KMS-11 (cell line): Measurements from ENCODE around the gene FKBP11.

Source experiments
- H2AFZ ChIP-seq: fragments of 200-600 bp; sonication (generic); 2 replicates; pipeline ENCODE4 v1.6.1; 2016; ENCODE audit warnings: antibody characterized with exemption, mixed run types, low read depth
- H3K27ac ChIP-seq: fragments of 200-600 bp; sonication (generic); 2 replicates; pipeline ENCODE4 v1.6.1; 2016; ENCODE audit warnings: mild to moderate bottlenecking, mixed run types
- H3K27me3 ChIP-seq: fragments of 200-600 bp; sonication (generic); 2 replicates; pipeline ENCODE4 v1.6.1; 2017; ENCODE audit warnings: mild to moderate bottlenecking, low read depth, mixed run types, moderate library complexity; ENCODE audit not compliant: insufficient read depth
- H3K36me3 ChIP-seq: fragments of 200-600 bp; sonication (generic); 2 replicates; pipeline ENCODE4 v1.6.1; 2017; ENCODE audit warnings: mild to moderate bottlenecking, mixed run types; ENCODE audit not compliant: insufficient read depth
- H3K4me1 ChIP-seq: fragments of 200-600 bp; sonication (generic); 2 replicates; pipeline ENCODE4 v1.6.1; 2016; ENCODE audit warnings: mild to moderate bottlenecking, low read depth, mixed run types; ENCODE audit not compliant: poor library complexity, severe bottlenecking
- H3K4me2 ChIP-seq: fragments of 200-600 bp; sonication (generic); 2 replicates; pipeline ENCODE4 v1.7.0; 2016; ENCODE audit warnings: mild to moderate bottlenecking, mixed run types
- H3K4me3 ChIP-seq: fragments of 200-600 bp; sonication (generic); IDR thresholded peaks from 2 replicates; pipeline ENCODE4 v1.6.1; 2017; ENCODE audit warnings: low read depth, low read length, mixed read lengths; ENCODE audit not compliant: insufficient read depth
- H3K79me2 ChIP-seq: fragments of 200-600 bp; sonication (generic); 2 replicates; pipeline ENCODE4 v1.6.1; 2016; ENCODE audit warnings: low read depth, mixed run types; ENCODE audit not compliant: insufficient read depth
- H3K9ac ChIP-seq: fragments of 200-600 bp; sonication (generic); 2 replicates; pipeline ENCODE4 v1.6.1; 2016; ENCODE audit warnings: mild to moderate bottlenecking, mixed run types
- H4K20me1 ChIP-seq: fragments of 200-600 bp; sonication (generic); 2 replicates; pipeline ENCODE4 v1.6.1; 2016; ENCODE audit warnings: mild to moderate bottlenecking, mixed run types; ENCODE audit not compliant: insufficient read depth
- TF ChIP-seq, protein P1 (sequence below): fragments of 200-600 bp; sonication (generic); conservative IDR thresholded peaks from 2 replicates; pipeline ENCODE4 v1.6.1; 2017; ENCODE audit warnings: low read depth, mild to moderate bottlenecking, antibody characterized with exemption, low read length, moderate library complexity, mixed read lengths

FKBP11 gene

DNA sequence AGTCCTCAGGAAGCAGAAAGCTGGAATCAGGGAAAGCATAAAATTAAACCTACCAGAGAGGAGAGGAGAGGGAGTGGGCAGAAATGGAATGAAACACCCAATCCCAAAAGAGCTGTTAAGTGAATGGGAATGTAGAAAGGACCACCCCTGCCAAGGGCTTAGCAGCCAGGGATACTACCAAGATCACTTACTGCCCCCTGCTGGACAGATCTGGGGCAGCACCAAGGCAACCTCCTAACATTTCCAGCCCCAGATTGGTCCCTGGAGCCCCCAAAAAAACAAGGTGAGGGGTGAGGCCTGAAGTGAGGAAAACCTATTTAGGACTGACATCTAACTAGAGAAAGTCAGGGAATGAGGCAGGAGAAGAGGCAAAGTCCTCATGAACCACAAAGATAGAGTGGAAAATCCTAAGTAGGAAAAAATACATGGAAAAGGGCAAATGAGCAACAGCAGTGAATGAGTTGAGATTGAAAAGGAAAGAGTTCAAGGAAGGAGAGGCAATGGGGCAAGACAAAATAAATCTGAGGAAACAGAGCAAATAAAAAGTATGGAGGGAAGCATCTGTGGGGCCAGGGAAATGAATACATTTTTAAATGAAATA is 11.2 kb upstream of the FKBP11 start:
- no peaks in the 10 kb centered on the region for H3K79me2 ChIP-seq

DNA sequence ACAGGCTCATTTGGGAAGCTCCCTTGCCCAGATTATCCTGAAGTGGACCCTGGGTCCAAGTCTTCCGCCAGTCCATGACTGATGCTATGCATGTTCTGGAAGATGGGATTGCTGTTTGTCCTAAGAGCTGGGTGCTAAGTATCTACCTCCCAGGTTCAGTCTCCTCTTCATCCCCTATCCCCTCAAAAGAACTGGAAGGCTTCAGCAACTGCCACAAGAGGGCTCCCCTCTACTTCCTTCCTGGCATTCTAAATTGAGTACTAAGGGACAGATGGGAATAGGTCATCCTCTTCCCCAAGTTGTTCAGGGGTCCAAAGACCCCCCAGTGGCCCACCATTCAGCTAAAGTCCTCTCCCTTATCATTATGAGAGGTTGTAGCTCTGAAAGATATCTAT is 9.0 kb upstream of the FKBP11 start:
- Histone ChIP-seq H4K20me1 (no peaks in the 10 kb centered on the region), H3K79me2 (no peaks in the 10 kb centered on the region), H3K4me2 (peak overlapping the region; percentile 36; the same call in 1 of the 2 replicates), H2AFZ (no peak overlapping the region), H3K27ac (no peak overlapping the region), H3K4me3 (no peak overlapping the region), H3K27me3 (no peaks in the 10 kb centered on the region), H3K4me1 (peaks cover 13% of the 10 kb centered on the region), H3K36me3 (peaks cover 5% of the 10 kb centered on the region; the same call in 1 of the 2 replicates), H3K9ac (no peak overlapping the region)
- TF ChIP-seq, protein P1, sequence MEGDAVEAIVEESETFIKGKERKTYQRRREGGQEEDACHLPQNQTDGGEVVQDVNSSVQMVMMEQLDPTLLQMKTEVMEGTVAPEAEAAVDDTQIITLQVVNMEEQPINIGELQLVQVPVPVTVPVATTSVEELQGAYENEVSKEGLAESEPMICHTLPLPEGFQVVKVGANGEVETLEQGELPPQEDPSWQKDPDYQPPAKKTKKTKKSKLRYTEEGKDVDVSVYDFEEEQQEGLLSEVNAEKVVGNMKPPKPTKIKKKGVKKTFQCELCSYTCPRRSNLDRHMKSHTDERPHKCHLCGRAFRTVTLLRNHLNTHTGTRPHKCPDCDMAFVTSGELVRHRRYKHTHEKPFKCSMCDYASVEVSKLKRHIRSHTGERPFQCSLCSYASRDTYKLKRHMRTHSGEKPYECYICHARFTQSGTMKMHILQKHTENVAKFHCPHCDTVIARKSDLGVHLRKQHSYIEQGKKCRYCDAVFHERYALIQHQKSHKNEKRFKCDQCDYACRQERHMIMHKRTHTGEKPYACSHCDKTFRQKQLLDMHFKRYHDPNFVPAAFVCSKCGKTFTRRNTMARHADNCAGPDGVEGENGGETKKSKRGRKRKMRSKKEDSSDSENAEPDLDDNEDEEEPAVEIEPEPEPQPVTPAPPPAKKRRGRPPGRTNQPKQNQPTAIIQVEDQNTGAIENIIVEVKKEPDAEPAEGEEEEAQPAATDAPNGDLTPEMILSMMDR = peak; percentile 56

More for the DNA sequence above, 11.2 kb upstream of the FKBP11 start:
- Histone ChIP-seq H3K27ac (no peak overlapping the region), H3K4me2 (no peak overlapping the region), H3K4me1 (peaks cover 13% of the 10 kb centered on the region), H3K36me3 (peaks cover 9% of the 10 kb centered on the region; the same call in 1 of the 2 replicates), H3K4me3 (no peak overlapping the region), H3K27me3 (no peaks in the 10 kb centered on the region), H2AFZ (no peak overlapping the region), H3K9ac (no peak overlapping the region), H4K20me1 (no peaks in the 10 kb centered on the region)
- TF ChIP-seq, protein P1 = peak; percentile 98

DNA sequence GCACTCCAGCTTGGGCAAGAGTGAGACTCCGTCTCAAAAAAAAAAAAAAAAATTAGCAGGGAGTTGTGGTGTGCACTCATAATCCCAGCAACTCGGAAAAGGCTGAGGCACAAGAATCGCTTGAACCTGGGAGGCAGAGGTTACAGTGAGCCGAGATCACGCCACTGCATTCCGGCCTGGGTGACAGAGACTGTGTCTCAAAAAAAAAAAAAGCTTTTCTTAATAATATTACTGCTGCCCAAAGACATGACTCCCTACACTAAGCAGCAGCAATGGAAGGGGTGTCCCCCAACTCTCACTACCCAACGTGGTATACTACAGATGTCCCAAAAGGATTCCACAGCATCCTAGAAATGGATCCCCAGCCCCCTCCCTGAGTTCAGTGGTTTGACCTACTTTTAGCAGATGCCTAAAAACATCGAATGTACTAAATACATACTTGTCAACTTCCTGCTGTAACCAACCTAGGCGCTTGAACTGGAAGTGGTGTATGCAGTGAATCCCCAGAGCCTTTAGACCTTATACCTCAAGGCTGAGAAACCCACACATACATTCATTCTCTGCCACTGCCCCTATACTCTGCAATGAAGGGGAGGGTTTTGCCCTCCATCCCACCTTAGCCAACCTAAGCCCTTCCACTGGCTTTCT is 8.5 kb upstream of the FKBP11 start:
- Histone ChIP-seq H4K20me1 (no peaks in the 10 kb centered on the region), H3K4me2 (peak overlapping the region; percentile 36; the same call in 1 of the 2 replicates), H3K4me3 (no peak overlapping the region), H3K27ac (no peak overlapping the region), H3K27me3 (no peaks in the 10 kb centered on the region), H3K4me1 (peaks cover 13% of the 10 kb centered on the region), H3K79me2 (no peaks in the 10 kb centered on the region), H2AFZ (no peak overlapping the region), H3K9ac (no peak overlapping the region), H3K36me3 (peaks cover 5% of the 10 kb centered on the region; the same call in 1 of the 2 replicates)
- TF ChIP-seq, protein P1 = no peak

DNA sequence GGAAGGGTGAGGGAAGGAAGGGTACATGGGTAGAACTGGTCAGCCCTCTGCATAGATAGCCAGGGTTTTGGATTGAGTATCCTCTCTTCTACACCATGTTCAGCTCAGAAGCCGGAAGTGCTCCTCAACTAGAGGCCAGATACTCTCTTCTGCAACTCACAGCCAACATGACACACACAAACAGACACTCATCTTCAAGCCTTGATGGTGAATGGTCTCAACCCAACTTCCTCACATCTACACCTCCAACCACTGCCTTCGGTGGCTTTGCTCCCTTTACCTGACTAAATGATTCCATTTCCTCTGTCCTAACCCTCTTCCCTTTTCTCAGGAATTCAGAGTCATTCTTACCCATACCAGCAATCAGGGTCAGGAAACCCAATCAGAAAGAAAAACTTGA is 7.6 kb upstream of the FKBP11 start:
- Histone ChIP-seq H4K20me1 (no peaks in the 10 kb centered on the region), H3K4me2 (no peak overlapping the region), H3K79me2 (no peaks in the 10 kb centered on the region), H3K27ac (no peak overlapping the region), H3K4me3 (no peak overlapping the region), H3K36me3 (peaks cover 5% of the 10 kb centered on the region; the same call in 1 of the 2 replicates), H3K4me1 (peaks cover 13% of the 10 kb centered on the region), H3K9ac (no peak overlapping the region), H2AFZ (no peak overlapping the region), H3K27me3 (no peaks in the 10 kb centered on the region)
- TF ChIP-seq, protein P1 = no peak
